NCI-H2171 (cell line): ENCODE measurements around the gene KIF17.
A peak's percentile ranks its signal among the peaks of the same experiment; 100 is the strongest.

Source experiments
- DNase-seq: peaks from one replicate; lab custom pipeline; 2025; lab: John Stamatoyannopoulos, UW

KIF17 gene

DNA sequence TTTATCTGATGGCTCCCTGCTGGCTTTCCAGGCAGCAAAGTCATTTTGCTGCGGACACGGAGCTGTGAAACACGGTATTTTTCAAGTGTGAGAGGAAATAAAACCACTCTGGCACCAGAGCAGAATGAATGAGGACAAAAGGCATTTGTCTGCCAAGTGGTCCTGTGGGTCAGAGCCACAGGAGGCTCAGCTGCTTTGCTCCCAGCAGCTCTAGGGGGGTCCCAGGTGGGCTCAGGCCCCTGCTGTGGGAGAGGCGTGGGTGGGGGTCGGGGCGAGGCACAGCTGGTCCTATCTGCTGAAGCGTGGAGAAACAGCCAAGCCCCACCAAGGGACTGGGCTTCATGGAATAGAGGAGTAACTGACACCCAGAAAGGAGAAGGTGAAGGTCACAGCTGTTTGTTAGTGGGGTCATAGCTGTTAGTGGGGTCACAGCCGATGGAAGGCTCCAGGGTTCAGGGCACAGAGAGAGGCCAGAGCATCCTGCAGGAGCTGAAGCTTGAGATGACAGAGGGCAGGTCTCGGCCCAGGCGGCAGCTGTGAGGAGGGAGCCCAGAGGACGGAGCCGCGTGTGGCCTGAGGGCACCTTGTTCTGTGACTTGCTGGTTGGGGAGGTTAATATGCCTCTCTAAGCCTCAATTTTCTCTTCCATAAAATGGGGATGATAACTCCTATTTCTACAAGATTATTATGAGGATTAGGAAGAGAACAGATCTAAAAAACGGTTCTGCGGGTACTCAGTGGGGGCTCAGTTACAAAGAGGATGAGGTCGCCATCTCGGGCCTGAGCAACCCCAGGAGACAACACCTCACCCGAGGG is 7.1 kb downstream of the KIF17 start:
- no peak for DNase-seq

GRCh38 chr1:20709868-20710267 is 7.9 kb downstream of the KIF17 start:
- no peak for DNase-seq

- DNase-seq = no peak
Observed at GRCh38 chr1:20708891-20709290, 8.9 kb downstream of the KIF17 start.

DNA sequence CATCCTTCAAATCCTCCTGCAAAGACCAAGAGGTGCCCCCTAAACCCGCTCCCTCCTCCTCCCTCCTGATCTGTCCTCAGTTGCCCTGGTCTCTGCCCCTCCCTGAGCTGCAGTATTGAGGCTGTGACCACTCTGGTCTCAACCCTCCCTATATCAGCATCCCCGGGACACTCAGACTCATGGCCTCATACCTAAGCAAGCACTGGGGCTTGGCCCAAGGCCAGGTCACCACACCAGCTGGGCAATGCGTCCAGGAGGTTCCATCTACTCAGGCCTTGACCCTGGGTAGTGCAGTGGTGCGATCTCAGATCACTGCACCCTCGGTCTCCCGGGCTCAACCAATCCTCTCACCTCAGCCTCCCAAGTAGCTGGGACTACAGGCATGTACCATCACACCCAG is 9.8 kb downstream of the KIF17 start:
- DNase-seq = no peak

DNA sequence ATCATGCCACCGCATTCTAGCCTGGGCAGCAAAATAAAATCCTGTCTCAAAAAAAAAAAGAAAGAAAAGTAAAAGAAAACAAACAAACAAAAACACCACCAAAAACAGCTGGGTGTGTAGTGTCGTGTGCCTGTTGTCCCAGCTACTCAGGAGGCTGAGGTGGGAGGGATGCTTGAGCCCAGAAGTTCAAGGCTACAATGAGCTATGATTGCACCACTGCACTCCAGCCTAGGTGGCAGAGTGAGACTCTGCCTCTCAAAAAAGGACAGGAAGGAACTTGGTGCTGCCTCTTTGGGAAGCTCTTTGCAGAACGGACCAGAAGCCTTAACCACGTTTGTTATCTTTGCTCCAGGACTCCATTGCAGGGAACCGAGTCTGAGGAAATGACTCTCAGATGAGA is 11.0 kb downstream of the KIF17 start:
- no peak for DNase-seq

DNA sequence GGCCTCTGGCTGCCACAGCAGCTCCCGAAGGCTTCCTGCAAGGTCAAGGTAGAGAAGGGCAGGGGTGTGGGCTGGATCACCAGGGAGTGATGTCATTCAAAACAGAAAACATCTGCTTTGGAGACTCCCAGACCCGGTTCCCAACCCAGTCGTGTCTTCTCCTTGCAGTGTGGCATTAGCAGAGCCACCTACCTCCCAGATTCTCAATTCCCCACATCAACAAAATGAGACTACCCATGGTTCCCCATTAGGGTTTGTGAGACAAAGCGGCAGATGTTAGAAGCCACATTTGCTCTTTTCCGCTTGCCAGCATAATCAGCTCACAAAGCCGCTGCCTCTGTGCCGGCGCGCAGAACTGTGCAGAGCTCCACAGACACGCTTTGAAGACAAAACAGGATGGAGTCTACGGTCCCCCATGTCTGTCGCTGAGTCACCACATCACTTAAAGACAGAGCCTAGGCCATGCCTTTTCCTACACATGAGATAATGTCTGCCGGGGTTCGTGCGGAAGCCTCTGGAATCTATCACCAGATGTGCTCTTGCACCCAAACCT is 12.5 kb downstream of the KIF17 start:
- DNase-seq = no peak

DNA sequence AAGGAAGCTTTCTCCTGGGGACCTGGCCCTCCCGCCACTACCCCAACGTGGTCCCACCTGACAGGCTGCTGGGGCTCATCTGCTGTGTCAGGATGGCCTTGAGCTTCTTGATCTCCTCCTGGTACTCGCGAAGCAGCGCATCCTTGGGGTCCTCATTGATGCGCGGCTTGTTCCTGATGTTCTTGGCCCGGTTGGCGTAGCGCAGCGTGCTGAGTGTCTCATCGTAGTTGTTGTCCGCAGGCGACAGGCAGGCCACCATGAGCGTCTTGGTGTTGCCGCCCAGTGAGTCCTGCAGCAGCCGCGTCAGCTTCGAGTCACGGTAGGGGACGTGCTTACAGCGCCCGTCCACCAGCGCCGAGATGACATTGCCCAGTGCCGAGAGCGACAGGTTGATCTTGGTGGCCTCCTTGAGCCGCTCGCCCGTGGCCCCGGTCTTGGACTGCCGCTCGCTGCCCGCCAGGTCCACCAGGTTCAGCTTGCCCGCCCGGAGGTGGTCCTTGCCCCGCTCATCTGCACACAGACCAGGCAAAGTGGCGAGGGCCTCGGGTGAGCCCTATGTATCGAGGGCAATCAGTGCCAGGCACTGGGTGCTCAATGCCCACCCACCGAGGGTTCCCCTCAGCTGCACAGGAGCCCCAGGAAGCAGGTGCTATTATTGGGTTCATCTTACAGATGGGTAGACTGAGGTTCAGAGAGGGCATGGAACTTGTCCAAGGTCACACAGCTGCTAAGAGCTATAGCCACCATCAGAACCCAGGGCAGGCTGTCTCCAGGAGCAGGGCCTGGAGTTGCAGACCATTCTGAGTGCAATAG is 13.2 kb downstream of the KIF17 start:
- DNase-seq = no peak

DNA sequence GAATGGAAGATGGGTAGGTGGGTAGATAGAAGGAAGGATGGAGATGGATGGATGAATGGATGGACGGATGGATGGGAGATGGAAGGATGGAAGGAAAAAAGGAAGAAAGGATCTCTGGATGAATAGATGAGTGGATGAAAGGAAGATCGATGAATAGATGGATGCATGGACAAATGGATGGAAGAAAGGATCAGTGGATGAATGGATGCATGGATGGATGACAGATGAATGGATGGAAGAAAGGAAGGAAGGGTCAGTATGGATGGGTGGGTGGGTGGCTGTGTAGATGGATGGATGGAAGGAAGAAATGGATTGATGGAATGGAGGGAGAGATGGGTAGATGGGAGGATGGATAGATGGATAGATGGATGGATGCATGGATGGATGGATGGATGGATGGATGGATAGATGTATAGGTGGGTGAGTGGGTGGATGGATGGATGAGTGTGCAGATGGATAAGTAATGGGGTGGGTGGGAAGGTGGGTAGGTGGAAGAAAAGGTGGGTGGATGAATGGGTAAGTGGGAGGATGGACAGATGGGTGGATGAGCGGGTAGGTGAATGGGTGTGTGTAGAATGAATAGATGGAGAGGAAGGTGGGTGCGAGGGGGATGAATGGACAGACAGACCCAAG is 14.6 kb downstream of the KIF17 start:
- DNase-seq = no peak

DNA sequence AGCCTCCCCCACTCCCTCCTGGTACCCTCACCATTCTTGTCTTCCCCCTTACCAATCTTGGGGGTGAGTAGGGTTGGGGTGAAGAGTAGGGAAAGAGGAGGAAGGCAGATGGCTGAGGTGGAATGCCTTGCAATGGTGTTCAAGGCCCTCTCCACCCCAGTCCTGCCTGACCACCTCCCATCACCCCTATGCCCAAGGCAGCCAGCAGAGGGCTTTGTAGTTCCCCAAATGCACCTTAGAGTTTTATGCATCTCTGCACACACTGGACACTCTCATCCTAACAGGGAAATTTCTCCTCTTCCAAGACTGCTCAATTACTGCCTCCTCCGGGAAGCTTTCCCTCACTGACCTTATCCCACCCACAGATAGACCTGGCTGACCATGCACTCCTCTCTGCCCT is 15.4 kb downstream of the KIF17 start:
- no peak for DNase-seq

DNA sequence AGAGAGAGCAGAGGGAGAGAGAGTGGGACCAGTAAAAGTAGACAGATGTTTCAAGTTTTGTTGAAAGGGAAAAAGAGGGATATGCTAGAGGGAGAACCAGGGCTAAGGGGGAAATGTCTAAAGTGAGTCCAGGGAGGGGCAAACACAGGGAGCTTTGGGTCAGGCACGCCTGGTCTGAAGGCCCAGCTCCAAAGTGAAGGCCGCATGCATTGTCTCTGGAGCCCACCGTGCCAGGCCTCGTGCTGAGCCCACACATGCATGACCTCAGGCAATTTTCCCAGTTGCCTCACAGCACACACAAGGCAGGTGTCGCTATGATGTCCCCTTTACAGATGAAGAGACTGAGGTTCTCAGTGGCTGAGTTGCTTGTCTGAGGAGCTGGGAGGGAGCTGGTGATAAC is 16.0 kb downstream of the KIF17 start:
- DNase-seq = no peak

GRCh38 chr1:20701446-20701845 is 16.4 kb downstream of the KIF17 start:
- no peak for DNase-seq

DNA sequence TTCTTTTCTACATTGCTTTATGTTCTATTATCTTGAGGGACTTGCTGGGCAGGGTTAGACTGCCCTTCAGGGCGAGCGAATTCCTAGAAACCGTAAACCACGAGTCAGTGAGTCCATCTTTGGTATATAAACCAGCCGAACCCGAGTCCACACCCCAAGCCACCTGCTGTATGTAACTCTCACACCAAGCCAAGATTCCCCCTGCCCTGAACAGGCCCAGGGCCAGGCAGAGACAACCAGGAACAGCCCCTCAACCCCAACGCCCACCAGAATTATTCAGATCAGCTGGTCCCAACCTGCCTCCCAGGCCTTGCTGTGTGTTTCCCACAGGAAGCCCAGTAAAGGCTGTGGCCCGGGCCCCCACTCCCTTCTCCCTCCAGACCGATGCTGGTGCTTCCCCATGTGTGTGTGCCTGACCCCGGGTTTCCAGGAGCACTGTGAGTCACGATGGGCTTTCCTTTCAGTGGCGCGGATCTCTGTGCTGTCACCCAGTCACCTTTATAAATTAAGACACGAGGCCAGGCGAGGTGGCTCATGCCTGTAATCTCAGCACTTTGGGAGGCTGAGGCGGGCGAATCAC is 17.1 kb downstream of the KIF17 start:
- no peak for DNase-seq

DNA sequence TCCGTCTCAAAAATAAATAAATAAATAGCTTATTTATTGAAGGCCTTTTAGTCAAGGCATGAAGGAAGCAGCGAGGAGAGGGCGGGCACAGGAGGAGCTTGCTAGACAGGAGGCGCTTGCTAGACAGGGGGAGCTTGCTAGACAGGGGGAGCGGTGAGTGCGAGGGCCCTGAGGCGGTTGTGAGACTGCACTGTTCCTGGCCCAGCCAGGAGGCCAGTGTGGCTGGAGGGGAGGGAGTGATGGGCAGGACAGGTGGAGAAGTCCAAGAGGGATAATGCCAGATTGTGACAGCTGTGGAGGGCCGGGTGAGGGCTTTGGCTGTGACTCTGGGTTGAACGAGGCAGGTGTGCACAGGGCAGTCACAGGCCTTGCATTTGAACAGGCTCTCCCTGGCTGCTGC is 18.2 kb downstream of the KIF17 start:
- DNase-seq = no peak

DNA sequence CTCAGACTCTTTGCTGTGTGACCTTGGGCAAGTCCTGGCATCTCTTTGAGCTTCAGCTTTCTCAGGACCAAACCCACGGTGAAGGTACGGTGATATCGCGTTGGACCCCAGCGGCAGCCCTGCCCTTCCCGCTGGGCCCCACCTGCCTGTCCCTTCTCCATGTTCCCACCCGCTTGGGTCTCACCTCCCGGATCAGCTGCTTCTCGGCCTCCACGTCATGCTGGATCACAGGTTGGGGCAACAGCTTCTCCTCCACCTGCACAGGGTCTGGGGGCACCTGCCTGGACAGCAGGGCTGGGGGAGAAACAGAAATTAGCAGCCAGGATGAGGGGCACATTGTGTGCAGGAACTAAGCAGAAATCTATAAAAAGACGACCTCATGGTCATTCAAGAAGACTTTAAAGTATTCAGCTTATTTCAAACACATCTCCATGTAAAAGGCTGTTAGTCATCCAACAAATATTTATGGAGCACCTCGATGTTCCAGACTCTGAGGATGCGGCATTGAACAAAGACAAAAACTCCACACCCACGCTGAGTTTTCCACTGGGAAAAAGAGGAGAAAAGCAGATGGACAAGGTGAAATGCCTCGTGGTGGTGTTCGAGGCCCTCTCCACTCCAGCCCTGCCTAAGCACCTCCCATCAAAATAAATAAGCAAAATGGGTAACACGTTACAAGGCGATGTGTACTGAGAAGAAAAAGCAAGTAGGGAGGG is 19.5 kb downstream of the KIF17 start:
- DNase-seq = no peak

- no peak for DNase-seq
Observed at GRCh38 chr1:20697563-20697962, 20.2 kb downstream of the KIF17 start.

DNA sequence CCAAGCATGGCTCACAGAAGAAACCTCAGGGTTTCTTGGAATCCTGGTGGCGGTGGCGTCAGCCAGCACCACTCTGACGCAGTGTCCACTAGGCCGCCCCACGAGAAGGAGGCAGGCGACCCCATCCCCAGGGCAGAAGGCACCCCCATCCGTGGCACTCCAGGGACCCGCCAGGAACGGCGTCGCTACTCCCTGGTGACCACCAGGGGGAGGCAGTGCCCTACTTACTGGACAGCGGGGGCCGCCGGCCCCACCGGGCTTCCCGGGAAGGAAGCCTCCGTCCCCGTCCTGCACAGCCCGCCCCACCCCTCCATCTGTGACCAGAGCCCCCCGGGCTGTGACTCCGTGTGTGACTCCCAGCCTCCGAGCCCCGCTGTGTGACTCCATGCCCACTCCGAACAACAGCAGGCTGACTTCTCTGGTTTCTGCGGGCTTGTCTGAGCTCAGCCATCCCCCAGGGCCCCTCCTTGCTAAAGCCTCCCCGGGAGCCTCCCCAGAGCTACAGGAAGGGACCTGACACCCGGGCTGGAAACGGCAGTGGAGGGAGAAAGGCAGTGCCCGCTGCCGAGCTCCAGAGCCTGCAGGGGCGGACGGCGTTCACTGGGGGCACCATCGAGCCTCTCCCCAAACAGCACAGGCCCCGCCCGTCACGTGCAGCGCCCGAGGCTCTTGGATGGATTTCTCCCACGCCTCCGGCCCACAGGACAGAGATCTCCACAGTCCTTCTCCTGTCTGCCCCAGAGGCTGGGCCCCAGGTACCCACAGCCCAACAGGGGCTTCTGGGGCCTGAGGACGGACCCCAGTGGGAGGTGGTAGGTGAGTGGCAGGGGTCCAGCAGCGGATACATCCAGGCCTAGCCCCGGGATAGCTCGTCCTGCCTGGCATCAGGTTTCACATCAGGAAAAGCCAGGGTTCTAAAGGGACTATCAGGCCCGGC is 21.1 kb downstream of the KIF17 start:
- peak; percentile 92 for DNase-seq

DNA sequence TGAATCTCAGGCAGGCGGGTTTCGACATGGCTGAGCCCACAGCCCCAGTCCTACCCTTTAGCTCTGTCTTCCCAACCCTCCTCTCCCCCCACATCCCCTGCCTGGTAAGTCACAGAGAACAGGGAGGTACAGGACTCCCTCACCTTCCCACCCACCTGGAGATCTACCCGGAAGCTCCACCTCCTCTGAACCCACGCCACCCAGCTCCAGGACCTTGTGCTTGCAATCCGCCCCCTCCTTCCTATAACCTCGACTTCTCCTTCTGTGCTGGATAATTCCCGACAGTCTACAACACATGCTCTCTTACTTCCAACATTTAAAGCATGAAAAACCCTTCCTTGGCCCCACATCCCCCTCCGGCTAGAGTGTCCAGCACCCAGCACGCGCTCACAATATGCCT is 22.3 kb downstream of the KIF17 start:
- no peak for DNase-seq

DNA sequence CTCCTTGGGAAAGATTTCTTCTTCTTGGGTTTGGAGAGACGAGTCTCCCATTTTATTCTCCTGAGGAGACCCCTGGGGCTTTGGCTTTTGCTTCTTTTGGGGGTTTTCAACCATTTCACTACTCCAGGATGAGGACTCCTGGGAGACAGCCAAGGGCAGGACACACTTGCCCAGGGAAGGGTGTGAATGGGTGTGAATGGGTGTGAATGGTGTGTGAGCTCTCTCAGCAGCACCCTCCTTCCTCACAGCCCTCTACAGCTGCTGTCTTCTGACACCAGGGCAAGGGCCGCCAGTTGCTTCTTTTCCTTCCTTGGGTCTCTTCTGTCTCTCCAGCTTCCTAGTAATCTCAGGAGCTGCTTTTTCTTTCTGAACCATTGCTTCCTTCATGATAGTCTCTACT is 24.2 kb downstream of the KIF17 start:
- DNase-seq = no peak

DNA sequence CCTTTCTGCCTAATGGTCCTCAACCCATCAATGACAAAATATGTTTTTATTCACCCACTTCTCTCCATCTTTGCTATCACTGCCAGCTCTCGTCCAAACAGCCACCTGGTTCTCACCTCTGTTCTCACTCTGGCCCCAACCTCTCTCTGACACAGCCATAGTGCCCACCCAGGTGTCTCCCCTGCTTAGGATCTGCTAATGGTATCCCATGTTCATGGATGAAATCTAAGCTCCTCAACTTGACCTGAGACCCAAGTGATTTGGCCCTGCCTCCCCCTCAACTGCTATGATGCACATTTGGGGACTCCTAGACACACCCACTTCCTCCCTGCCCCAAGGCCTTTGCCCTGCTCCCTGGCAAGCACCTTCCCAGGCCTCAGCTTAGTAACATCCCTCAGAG is 25.9 kb downstream of the KIF17 start:
- DNase-seq = no peak

DNA sequence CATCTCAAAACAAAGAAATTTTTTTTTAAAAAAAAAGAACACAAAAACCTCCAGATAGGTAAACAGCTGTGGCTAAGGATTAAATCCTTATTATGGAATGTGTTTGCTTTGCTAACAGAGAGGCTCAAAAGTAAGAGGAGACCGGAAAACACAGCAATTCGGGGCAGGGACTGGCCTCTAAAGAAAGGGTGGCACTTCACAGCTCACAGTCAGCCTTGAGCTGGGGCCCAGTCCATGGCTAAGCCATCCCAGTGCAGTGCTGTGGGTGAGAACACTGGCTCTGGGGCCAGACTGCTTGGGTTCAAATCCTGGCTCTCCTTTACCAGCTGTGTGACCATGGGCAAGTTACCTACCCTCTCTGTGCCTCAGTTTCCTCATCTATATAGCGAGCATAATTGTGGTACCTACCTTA is 28.2 kb downstream of the KIF17 start:
- DNase-seq = no peak
